Heart left ventricle (tissue), 16 donors: Measurements from ENCODE around the gene CDCA5. TPM values are rescaled to one million over a fixed set of nuclear protein-coding genes. Genes with fewer than 3 reads are reported as not detected.

Experiments used
- ATAC-seq, 4 donors: fragments of 200-7000 bp; cut with Tn5 transposase; one replicate each; pipeline ENCODE4 v1.9.1; 2020 to 2022; ENCODE audit warnings: moderate library complexity in 4 of 4, mild to moderate bottlenecking in 3 of 4, moderate number of reproducible peaks in 1 of 4
- DNase-seq, 5 donors: peaks; one replicate each; pipeline ENCODE4 v3.0.0-alpha.2; 2020
- H3K27ac ChIP-seq, 12 donors: fragments of 200-600 bp; sonication (generic) in 4 of 12; one replicate each; pipeline versions ENCODE4 v1.5.0 to v1.8.0; 2016 to 2022; ENCODE audit warnings: mild to moderate bottlenecking in 2 of 12
- H3K27me3 ChIP-seq, 9 donors: fragments of 200-600 bp; sonication (generic) in 2 of 9; one replicate each; pipeline versions ENCODE4 v1.5.1 to v1.8.0; 2016 to 2022; ENCODE audit warnings: mild to moderate bottlenecking in 3 of 9
- H3K36me3 ChIP-seq, 9 donors: fragments of 200-600 bp; sonication (generic) in 2 of 9; one replicate each; pipeline versions ENCODE4 v1.5.0 to v1.8.0; 2018 to 2022; ENCODE audit warnings: mild to moderate bottlenecking in 2 of 9
- H3K4me1 ChIP-seq, 12 donors: fragments of 200-600 bp; sonication (generic) in 4 of 12; one replicate each; pipeline versions ENCODE4 v1.5.0 to v1.8.0; 2016 to 2022; ENCODE audit warnings: mild to moderate bottlenecking in 3 of 12
- H3K4me3 ChIP-seq, 12 donors: fragments of 200-600 bp; sonication (generic) in 4 of 12; one replicate each; pipeline versions ENCODE4 v1.5.0 to v1.8.0; 2017 to 2022; ENCODE audit warnings: mild to moderate bottlenecking in 9 of 12, moderate library complexity in 4 of 12
- H3K9me3 ChIP-seq, 12 donors: fragments of 200-600 bp; sonication (generic) in 4 of 12; one replicate each; pipeline versions ENCODE4 v1.5.0 to v1.8.0; 2016 to 2022; ENCODE audit warnings: mild to moderate bottlenecking in 1 of 12
- POLR2A ChIP-seq, 2 donors: fragments of 450-650 bp; IDR thresholded peaks; one replicate each; pipeline ENCODE4 v1.6.1; 2017; ENCODE audit warnings: antibody characterized with exemption in 2 of 2, mild to moderate bottlenecking in 2 of 2, moderate library complexity in 2 of 2
- WGBS, 4 donors: extraction: QIAGEN DNeasy Blood & Tissue Kit in 2 of 4; methylation state at CpG; one replicate each; pipeline versions ENCODE4 v1.1.5 to v1.1.7; 2013 to 2018; 5-methylcytosine and 5-hydroxymethylcytosine counted together
- intact Hi-C, 10 donors: fragments of 100-400 bp; cut with DNase I; formaldehyde crosslinking; loops; one replicate each; pipeline versions ENCODE4 v1.11.1 to v1.14.2; 2022
- long read RNA-seq, 3 donors: library from polyadenylated mRNA; unstranded; transcript quantifications; one replicate each; pipeline ENCODE4 v2.0.0, GENCODE V29; 2020 to 2021
- polyA plus RNA-seq, 2 donors: library from polyadenylated mRNA; stranded (reverse); fragments of 200-250 nt; gene quantifications; one replicate each; pipeline ENCODE4 v1.2.3, GENCODE V29; 2013
- total RNA-seq, 9 donors: library from RNA; depleted of rRNA in 2 of 9; stranded (reverse); fragments of >200 nt in 2 of 9; fragmentation: NEBNext Ultra II Directional in 3 of 9; extraction: Animal tissue kit (Norgen Biotek cat#: 25700) in 3 of 9; gene quantifications; one replicate each; pipeline versions ENCODE4 v1.1.0 to v1.2.4, GENCODE V29; 2016 to 2023
- TF ChIP-seq, protein P1 (sequence below), 12 donors: fragments of 200-600 bp; sonication (generic) in 4 of 12; IDR thresholded peaks; one replicate each; pipeline versions ENCODE4 v1.5.0 to v1.8.0; 2018 to 2022; ENCODE audit warnings: antibody characterized with exemption in 12 of 12, mild to moderate bottlenecking in 5 of 12
- donor health status: ischemic (EF 13 %, LVEDD 7.1; RV severe dilation, severe dysfunction).
- donor health status: healthy with polysubstance abuse.
- donor health status: DM: no; HTN: yes; CAD: no.
- donor health status: DM: no; HTN: no; CAD: no.
- donor health status: ischemic (EF 25% LVEDD 6.9; RV normal size, moderate dysfunction).
- donor health status: ischemic (EF 25% LVEDD 5.7; RV mildly dilated, moderate dysfunction).
- donor health status: healthy.
- donor health status: DM: yes; HTN: yes; CAD: no.
- donor health status: ischemic (EF 35%, LVEDD 5.7; RV mildly dilated, moderate dysfunction).
- donor health status: nonischemic (EF 11% LVEDD 7.7; RV severe dilation, severe dysfunction).
- donor health status: DM: yes; HTN: yes; CAD: no.
- donor health status: PGD.
- donor health status: ischemic (EF 29% LVEDD 5.4; RV normal size, mild dysfunction).
- donor health status: nonischemic (EF 23%, LVEDD 6.1; RV moderate dilation, normal function).

CDCA5 gene, protein sequence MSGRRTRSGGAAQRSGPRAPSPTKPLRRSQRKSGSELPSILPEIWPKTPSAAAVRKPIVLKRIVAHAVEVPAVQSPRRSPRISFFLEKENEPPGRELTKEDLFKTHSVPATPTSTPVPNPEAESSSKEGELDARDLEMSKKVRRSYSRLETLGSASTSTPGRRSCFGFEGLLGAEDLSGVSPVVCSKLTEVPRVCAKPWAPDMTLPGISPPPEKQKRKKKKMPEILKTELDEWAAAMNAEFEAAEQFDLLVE
- total RNA-seq (10 to 100 TPM in 1 of 9 donors, 1 to 10 TPM in 2, under 1 TPM in 6; 0.42 to 11.6 (median 0.81) TPM), polyA plus RNA-seq (under 1 TPM; 0.38 to 0.83 TPM)
- long read RNA-seq, donor 1, partial matches to known transcripts = 0 of 1 reads
- long read RNA-seq, donor 1, other reads (novel, unspliced or antisense) = 0 of 1 reads
- long read RNA-seq, donor 2, partial matches to known transcripts = 0 of 4 reads
- long read RNA-seq, donor 2, other reads (novel, unspliced or antisense) = 0 of 4 reads
- long read RNA-seq, donor 3, partial matches to known transcripts = 0 of 6 reads
- long read RNA-seq, donor 3, other reads (novel, unspliced or antisense) = 3 of 6 reads

DNA sequence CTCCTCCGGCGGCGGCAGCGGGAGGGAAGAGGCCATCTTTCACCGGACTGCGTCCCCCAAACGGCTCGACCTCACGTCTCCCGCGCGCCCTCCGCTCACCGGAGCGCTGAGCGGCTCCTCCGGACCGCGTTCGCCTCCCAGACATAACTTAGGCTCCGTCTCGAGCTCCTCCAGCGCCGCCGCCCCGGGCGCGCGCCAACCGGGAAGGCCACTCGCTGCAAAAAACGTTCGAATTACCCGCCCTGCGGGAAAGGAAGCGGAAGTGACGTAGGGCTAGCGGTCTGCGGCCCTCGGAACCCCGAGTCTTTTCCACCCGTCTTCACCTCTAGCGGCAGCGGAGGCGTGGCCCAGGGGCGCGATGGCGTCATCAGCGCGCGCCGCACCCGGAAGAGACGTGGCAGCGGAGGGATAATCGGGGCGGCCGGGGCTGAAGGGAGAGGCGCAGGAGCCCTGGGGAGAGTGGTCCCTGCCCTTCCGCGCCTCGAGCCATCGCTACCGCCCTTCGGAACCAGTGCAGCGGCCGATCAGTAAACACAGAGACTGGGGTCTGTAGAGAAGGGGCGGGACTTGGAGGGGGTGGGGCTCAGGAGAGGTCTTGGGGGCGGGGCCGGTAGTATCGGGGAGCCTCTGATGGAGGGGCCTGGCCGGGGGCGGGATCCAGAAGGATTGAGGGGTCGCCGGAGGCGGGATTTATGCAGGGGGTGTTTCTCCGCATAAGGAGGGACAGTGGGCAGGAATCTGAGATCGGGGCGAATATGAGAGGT, at the start of gene CDCA5, which contains the start of gene ZFPL1:
Gene CDCA5, minus strand, starts transcription at position 207 of the 764 bp plus-strand sequence. Its CDS starts 62 bp downstream, at position 145.
Gene ZFPL1, plus strand, starts transcription at position 389 of the 764 bp plus-strand sequence. CDS start 477 bp downstream, outside the sequence.
- H3K27me3 ChIP-seq = no peaks in the 10 kb centered on the region
- peak within 1 kb of the TSS; percentile 45 to 95 (median 90) for H3K27ac ChIP-seq
- no peaks in the 10 kb centered on the region for H3K9me3 ChIP-seq
- 0 to 1% (median 1%) methylated on average over 60 to 79 of the region's 79 CpGs for WGBS, 4 donors
- H3K36me3 ChIP-seq = peaks cover 0 to 40% (median 37%) of the 10 kb centered on the region in 9 donors
- TF ChIP-seq, protein P1, sequence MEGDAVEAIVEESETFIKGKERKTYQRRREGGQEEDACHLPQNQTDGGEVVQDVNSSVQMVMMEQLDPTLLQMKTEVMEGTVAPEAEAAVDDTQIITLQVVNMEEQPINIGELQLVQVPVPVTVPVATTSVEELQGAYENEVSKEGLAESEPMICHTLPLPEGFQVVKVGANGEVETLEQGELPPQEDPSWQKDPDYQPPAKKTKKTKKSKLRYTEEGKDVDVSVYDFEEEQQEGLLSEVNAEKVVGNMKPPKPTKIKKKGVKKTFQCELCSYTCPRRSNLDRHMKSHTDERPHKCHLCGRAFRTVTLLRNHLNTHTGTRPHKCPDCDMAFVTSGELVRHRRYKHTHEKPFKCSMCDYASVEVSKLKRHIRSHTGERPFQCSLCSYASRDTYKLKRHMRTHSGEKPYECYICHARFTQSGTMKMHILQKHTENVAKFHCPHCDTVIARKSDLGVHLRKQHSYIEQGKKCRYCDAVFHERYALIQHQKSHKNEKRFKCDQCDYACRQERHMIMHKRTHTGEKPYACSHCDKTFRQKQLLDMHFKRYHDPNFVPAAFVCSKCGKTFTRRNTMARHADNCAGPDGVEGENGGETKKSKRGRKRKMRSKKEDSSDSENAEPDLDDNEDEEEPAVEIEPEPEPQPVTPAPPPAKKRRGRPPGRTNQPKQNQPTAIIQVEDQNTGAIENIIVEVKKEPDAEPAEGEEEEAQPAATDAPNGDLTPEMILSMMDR (IDR thresholded peaks at IDR 0.05) = no peak
- peak in 1 of 2 donors; percentile 58 for TF ChIP-seq POLR2A (IDR thresholded peaks at IDR 0.05)
- DNase-seq = peak; percentile 95 to 96 (median 95)
- peak within 1 kb of the TSS; percentile 44 to 93 (median 79) for H3K4me3 ChIP-seq
- ATAC-seq = peak; percentile 90 to 98 (median 97)
- peaks cover 4 to 27% (median 16%) of the 10 kb centered on the region in 12 donors for H3K4me1 ChIP-seq
- intact Hi-C loops = loop anchor here in 7 of 10 donors (1.0 to 10.0 kb wide), 8 partner anchors 12 to 72 kb away; partner anchors contain the start of genes SAC3D1 (in 5 of the 7), ARL2 (in 4 of the 7), VPS51 (in 2 of the 7) and FAU (in 1 of the 7)

DNA sequence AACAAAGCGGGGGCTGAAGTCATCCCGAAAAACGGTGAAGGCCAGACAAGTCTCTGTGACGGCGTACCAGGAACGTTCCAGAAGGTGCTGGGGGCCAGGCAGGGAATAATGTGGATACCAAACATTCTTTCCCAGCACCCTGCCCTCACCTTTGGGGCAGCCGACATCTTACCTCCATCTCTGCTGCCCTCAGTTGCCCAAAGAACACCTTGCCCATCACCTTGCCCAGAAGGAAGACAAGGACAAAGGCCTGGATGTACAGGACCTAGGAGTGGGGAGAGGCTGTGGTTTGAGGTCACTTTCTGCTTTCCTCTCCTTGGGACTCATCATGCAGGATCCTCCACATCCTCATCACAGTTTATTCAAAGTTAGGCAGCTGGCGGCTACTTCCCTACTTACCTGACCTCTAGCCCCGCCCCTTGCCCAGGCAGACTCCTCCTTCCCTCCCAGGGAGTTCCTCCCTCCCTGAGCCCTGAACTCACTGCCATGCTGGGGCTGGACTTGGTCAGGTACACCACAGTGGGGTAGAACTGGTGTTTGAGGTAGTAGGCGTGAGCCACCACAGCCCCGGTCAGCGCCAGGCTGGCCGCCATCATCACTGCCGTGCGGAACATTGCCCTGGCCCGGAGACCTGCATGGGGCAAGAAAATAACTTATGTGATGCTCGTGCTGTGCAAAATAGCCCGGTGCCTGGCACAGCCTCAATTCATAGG, 49.3 kb upstream of the CDCA5 start:
- peak in 2 of 5 donors; percentile 19 to 28 for DNase-seq
- H3K4me3 ChIP-seq = peak overlapping the region; percentile 63 to 98 (median 89)
- H3K4me1 ChIP-seq = peaks cover 0 to 34% (median 26%) of the 10 kb centered on the region in 12 donors
- H3K9me3 ChIP-seq = no peaks in the 10 kb centered on the region
- WGBS, 4 donors = 42 to 53% (median 48%) methylated on average over 16 to 18 of the region's 18 CpGs
- H3K36me3 ChIP-seq = peaks cover 0 to 50% (median 47%) of the 10 kb centered on the region in 9 donors
- no peak for ATAC-seq
- peak overlapping the region in 10 of 12 donors; percentile 94 to 99 (median 98) for H3K27ac ChIP-seq
- TF ChIP-seq, protein P1 (IDR thresholded peaks at IDR 0.05) = no peak
- no peak for TF ChIP-seq POLR2A (IDR thresholded peaks at IDR 0.05)
- H3K27me3 ChIP-seq = no peaks in the 10 kb centered on the region
- intact Hi-C loops = no loop called here

DNA sequence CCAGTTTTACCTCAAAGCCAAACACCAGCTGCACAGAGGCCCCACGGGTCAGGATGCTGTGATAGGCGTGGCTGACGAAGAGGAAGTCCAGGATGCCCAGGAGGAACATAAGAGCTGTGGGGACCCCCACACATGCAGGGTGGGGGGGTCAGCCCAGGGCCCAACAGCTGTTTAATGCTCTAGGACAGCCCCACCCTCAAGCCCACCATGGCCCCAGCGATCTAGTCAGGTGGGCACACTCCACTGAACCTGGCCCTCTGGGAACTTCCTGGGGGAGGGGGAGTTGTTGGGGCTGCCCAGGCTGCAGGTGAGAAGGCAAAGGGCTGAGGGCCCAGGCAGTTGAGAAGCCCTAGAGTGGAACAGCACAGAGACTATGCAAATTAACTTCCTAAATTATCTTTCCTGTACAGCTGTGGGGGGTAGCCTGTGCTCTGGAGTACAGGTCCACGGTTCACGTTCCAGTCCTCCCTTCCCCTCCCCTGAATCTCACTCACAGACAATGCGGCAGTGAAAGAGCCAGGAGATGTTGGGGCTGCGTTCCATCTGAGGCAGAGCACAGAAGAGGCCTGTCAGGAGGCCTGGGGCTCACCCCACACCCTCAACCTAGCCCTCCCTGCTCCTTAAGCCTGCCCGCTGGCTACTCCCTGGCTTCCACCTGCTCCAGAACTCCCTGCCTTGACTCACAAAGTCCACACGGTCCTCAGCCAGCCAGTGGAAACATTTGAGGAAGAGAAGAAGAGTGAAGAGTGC, 48.6 kb upstream of the CDCA5 start:
- Histone ChIP-seq H3K36me3 (peaks cover 0 to 57% (median 55%) of the 10 kb centered on the region in 9 donors), H3K4me3 (peak overlapping the region in 4 of 12 donors; percentile 89 to 98 (median 94)), H3K9me3 (no peaks in the 10 kb centered on the region), H3K4me1 (peaks cover 0 to 34% (median 26%) of the 10 kb centered on the region in 12 donors), H3K27ac (no peak overlapping the region), H3K27me3 (no peaks in the 10 kb centered on the region)
- 66 to 80% (median 72%) methylated on average over 6 to 10 of the region's 10 CpGs for WGBS, 4 donors
- no peak for ATAC-seq
- TF ChIP-seq POLR2A (IDR thresholded peaks at IDR 0.05) = no peak
- TF ChIP-seq, protein P1 (IDR thresholded peaks at IDR 0.05) = no peak
- peak in 2 of 5 donors; percentile 6 to 18 for DNase-seq
- intact Hi-C loops = no loop called here
